Type B pancreatic cell (in vitro differentiated cells): Measurements from ENCODE around the gene NOL6. TPM values are rescaled to one million over a fixed set of nuclear protein-coding genes. Genes with fewer than 3 reads are reported as not detected.

Experiments
- DNase-seq: peaks from one replicate; pipeline ENCODE4 v3.0.0; 2021; ENCODE audit warnings: mixed read lengths; ENCODE audit not compliant: unreplicated experiment; ENCODE audit errors: extremely low spot score
- H3K27ac Mint-ChIP-seq: 2 replicates; pipeline ENCODE4 v1.8.0; 2021; ENCODE audit warnings: mild to moderate bottlenecking, mixed read lengths
- H3K27me3 Mint-ChIP-seq: 2 replicates; pipeline ENCODE4 v1.8.0; 2021; ENCODE audit warnings: mixed read lengths
- H3K36me3 Mint-ChIP-seq: 2 replicates; pipeline ENCODE4 v1.8.0; 2021; ENCODE audit warnings: mixed read lengths
- H3K4me1 Mint-ChIP-seq: one replicate; pipeline ENCODE4 v1.8.0; 2021; ENCODE audit warnings: mixed read lengths; ENCODE audit not compliant: unreplicated experiment
- H3K4me3 Mint-ChIP-seq: 2 replicates; pipeline ENCODE4 v1.8.0; 2021; ENCODE audit warnings: mild to moderate bottlenecking, mixed read lengths
- H3K9me3 Mint-ChIP-seq: 2 replicates; pipeline ENCODE4 v1.8.0; 2021; ENCODE audit warnings: mixed read lengths
- CTCF ChIP-seq: fragments of 200-600 bp; sonication (generic); conservative IDR thresholded peaks from 2 replicates; pipeline ENCODE4 v1.5.0; 2021; ENCODE audit warnings: antibody characterized with exemption, mild to moderate bottlenecking
- total RNA-seq: library from RNA; stranded (reverse); gene quantifications from 2 replicates; pipeline ENCODE4 v1.2.1, GENCODE V29; 2021; ENCODE audit warnings: low replicate concordance

Gene NOL6
- total RNA-seq, 1 donor from 2014 or later: 39.2 TPM

GRCh38 chr9:33480976-33481375, 7.3 kb upstream of the NOL6 start:
- no peaks in the 10 kb centered on the region for H3K4me1 Mint-ChIP-seq
- TF ChIP-seq CTCF: no peak
- no peaks in the 10 kb centered on the region for H3K27me3 Mint-ChIP-seq
- H3K36me3 Mint-ChIP-seq: no peaks in the 10 kb centered on the region
- DNase-seq: no peak
- no peak overlapping the region for H3K4me3 Mint-ChIP-seq
- no peaks in the 10 kb centered on the region for H3K9me3 Mint-ChIP-seq
- no peak overlapping the region for H3K27ac Mint-ChIP-seq

GRCh38 chr9:33480106-33480505, 6.4 kb upstream of the NOL6 start:
- peak overlapping the region; percentile 81 for H3K27ac Mint-ChIP-seq
- H3K4me1 Mint-ChIP-seq: no peaks in the 10 kb centered on the region
- H3K9me3 Mint-ChIP-seq: no peaks in the 10 kb centered on the region
- TF ChIP-seq CTCF: no peak
- no peak overlapping the region for H3K4me3 Mint-ChIP-seq
- no peaks in the 10 kb centered on the region for H3K27me3 Mint-ChIP-seq
- DNase-seq: no peak
- no peaks in the 10 kb centered on the region for H3K36me3 Mint-ChIP-seq

- Mint-ChIP-seq H3K4me3 (no peak overlapping the region), H3K4me1 (peaks cover 9% of the 10 kb centered on the region), H3K27ac (no peak overlapping the region), H3K36me3 (peaks cover 9% of the 10 kb centered on the region), H3K9me3 (no peaks in the 10 kb centered on the region), H3K27me3 (no peaks in the 10 kb centered on the region)
- no peak for DNase-seq
- no peak for TF ChIP-seq CTCF
Observed at GRCh38 chr9:33476503-33476902, 2.8 kb upstream of the NOL6 start.

GRCh38 chr9:33475357-33475756, 1.6 kb upstream of the NOL6 start:
- Mint-ChIP-seq H3K36me3 (peaks cover 13% of the 10 kb centered on the region), H3K27me3 (no peaks in the 10 kb centered on the region), H3K4me3 (peak overlapping the region; percentile 18), H3K4me1 (peaks cover 12% of the 10 kb centered on the region), H3K27ac (no peak overlapping the region), H3K9me3 (no peaks in the 10 kb centered on the region)
- no peak for TF ChIP-seq CTCF
- DNase-seq: no peak

GRCh38 chr9:33472881-33473615, 676 bp downstream of the NOL6 start:
- Mint-ChIP-seq H3K27ac (peak overlapping the region; percentile 87), H3K9me3 (no peaks in the 10 kb centered on the region), H3K4me1 (peaks cover 12% of the 10 kb centered on the region), H3K4me3 (peak overlapping the region; percentile 100), H3K36me3 (peaks cover 13% of the 10 kb centered on the region), H3K27me3 (no peaks in the 10 kb centered on the region)
- no peak for TF ChIP-seq CTCF
- peak; percentile 59 for DNase-seq
